HG02798 (cell line): ENCODE measurements around the gene KCNH3.
"Not testable (repeated sequence)": the region's sequence is repeated elsewhere in the genome, so short reads cannot be mapped to it uniquely, and the experiment has no call there.

Experiments used
- ATAC-seq: cut with Tn5 transposase; IDR thresholded peaks from one replicate; pipeline ENCODE4 v1.9.1; 2021; ENCODE audit warnings: mild to moderate bottlenecking; ENCODE audit not compliant: unreplicated experiment, poor library complexity

KCNH3 gene

GRCh38 chr12:49538510-49539403 lies at the start of gene KCNH3:
Gene KCNH3 (plus strand): TSS chr12:49539030. CDS start chr12:49539417, 387 bp downstream.
- ATAC-seq = peak; percentile 70

GRCh38 chr12:49489154-49489553 lies 49.7 kb upstream of the KCNH3 start:
- no peak for ATAC-seq

GRCh38 chr12:49489720-49490119 lies 49.1 kb upstream of the KCNH3 start:
- no peak for ATAC-seq

- ATAC-seq = no peak
Observed at GRCh38 chr12:49491823-49492222, 47.0 kb upstream of the KCNH3 start.

GRCh38 chr12:49493900-49494299 lies 44.9 kb upstream of the KCNH3 start:
- no peak for ATAC-seq

- ATAC-seq = no peak
Observed at GRCh38 chr12:49496417-49497360, 42.1 kb upstream of the KCNH3 start.

- no peak for ATAC-seq
Observed at GRCh38 chr12:49501895-49502294, 36.9 kb upstream of the KCNH3 start.

- no peak for ATAC-seq
Observed at GRCh38 chr12:49502590-49502989, 36.2 kb upstream of the KCNH3 start.

- no peak for ATAC-seq
Observed at GRCh38 chr12:49503674-49504180, 35.1 kb upstream of the KCNH3 start.

- ATAC-seq = no peak
Observed at GRCh38 chr12:49505672-49506071, 33.2 kb upstream of the KCNH3 start.

- no peak for ATAC-seq
Observed at GRCh38 chr12:49507139-49507538, 31.7 kb upstream of the KCNH3 start.

- not testable (repeated sequence) for ATAC-seq
Observed at GRCh38 chr12:49509681-49510080, 29.1 kb upstream of the KCNH3 start.

GRCh38 chr12:49511410-49511809 lies 27.4 kb upstream of the KCNH3 start:
- ATAC-seq = no peak

GRCh38 chr12:49512546-49512945 lies 26.3 kb upstream of the KCNH3 start:
- ATAC-seq = no peak

GRCh38 chr12:49515266-49515665 lies 23.6 kb upstream of the KCNH3 start:
- ATAC-seq = no peak

GRCh38 chr12:49518914-49519573 lies 19.8 kb upstream of the KCNH3 start:
- ATAC-seq = no peak

- ATAC-seq = no peak
Observed at GRCh38 chr12:49519574-49519936, 19.3 kb upstream of the KCNH3 start.

GRCh38 chr12:49521389-49521788 lies 17.4 kb upstream of the KCNH3 start:
- ATAC-seq = no peak

GRCh38 chr12:49524660-49525324 lies 14.0 kb upstream of the KCNH3 start:
- no peak for ATAC-seq

- ATAC-seq = no peak
Observed at GRCh38 chr12:49525942-49526341, 12.9 kb upstream of the KCNH3 start.
